H9 (cell line): ENCODE results near the gene MUCL3. TPM values are rescaled to one million over a fixed set of nuclear protein-coding genes. Genes with fewer than 3 reads are reported as not detected.
A peak's percentile ranks its signal among the peaks of the same experiment; 100 is the strongest.

Experiments used
- DNase-seq: peaks from one replicate; pipeline ENCODE4 v3.0.0-alpha.2; 2017
- H2AFZ ChIP-seq: one replicate; pipeline ENCODE4 v1.6.1; 2013; ENCODE audit warnings: mild to moderate bottlenecking, low read length, control low read depth, moderate library complexity
- H2AK5ac ChIP-seq: 2 replicates; pipeline ENCODE4 v1.6.1; 2013; ENCODE audit warnings: low read length, control low read depth, mixed read lengths; ENCODE audit not compliant: insufficient read length
- H2BK120ac ChIP-seq: one replicate; pipeline ENCODE4 v1.6.1; 2013; ENCODE audit warnings: low read depth, mild to moderate bottlenecking, low read length, control low read depth, inconsistent platforms; ENCODE audit not compliant: poor library complexity, severe bottlenecking
- H2BK12ac ChIP-seq: 2 replicates; pipeline ENCODE4 v1.6.1; 2013; ENCODE audit warnings: low read length, control low read depth, mixed read lengths, low read depth; ENCODE audit not compliant: insufficient read length
- H2BK15ac ChIP-seq: 2 replicates; pipeline ENCODE4 v1.6.1; 2013; ENCODE audit warnings: low read depth, low read length, control low read depth
- H2BK20ac ChIP-seq: one replicate; pipeline ENCODE4 v1.6.1; 2013; ENCODE audit warnings: low read depth, mild to moderate bottlenecking, low read length, control low read depth, inconsistent platforms; ENCODE audit not compliant: poor library complexity, severe bottlenecking
- H2BK5ac ChIP-seq: 2 replicates; pipeline ENCODE4 v1.6.1; 2013; ENCODE audit warnings: low read length, control low read depth, mixed read lengths; ENCODE audit not compliant: insufficient read length
- H3K14ac ChIP-seq: 2 replicates; pipeline ENCODE4 v1.6.1; 2013; ENCODE audit warnings: low read length, control low read depth; ENCODE audit not compliant: insufficient read depth
- H3K18ac ChIP-seq: 2 replicates; pipeline ENCODE4 v1.6.1; 2013; ENCODE audit warnings: low read depth, mild to moderate bottlenecking, mixed read lengths, low read length, control low read depth; ENCODE audit not compliant: insufficient read length
- H3K23ac ChIP-seq: 2 replicates; pipeline ENCODE4 v1.6.1; 2013; ENCODE audit warnings: low read length, control low read depth, mixed read lengths, low read depth; ENCODE audit not compliant: insufficient read length
- H3K23me2 ChIP-seq: 2 replicates; pipeline ENCODE4 v1.6.1; 2013; ENCODE audit warnings: low read depth, mild to moderate bottlenecking, mixed read lengths, low read length, control low read depth; ENCODE audit not compliant: insufficient read length, poor library complexity, severe bottlenecking
- H3K27ac ChIP-seq: 2 replicates; pipeline ENCODE4 v1.5.1; 2013; ENCODE audit warnings: low read length, control low read depth, mixed read lengths, low read depth; ENCODE audit not compliant: insufficient read length
- H3K27me3 ChIP-seq: 2 replicates; pipeline ENCODE4 v1.6.1; 2013; ENCODE audit warnings: low read length, control low read depth, inconsistent platforms; ENCODE audit not compliant: insufficient read depth
- H3K4ac ChIP-seq: 2 replicates; pipeline ENCODE4 v1.6.1; 2013; ENCODE audit warnings: low read depth, mild to moderate bottlenecking, control low read depth, inconsistent platforms, low read length, moderate library complexity
- H3K4me1 ChIP-seq: 2 replicates; pipeline ENCODE4 v1.6.1; 2013; ENCODE audit warnings: low read length, control low read depth, inconsistent platforms; ENCODE audit not compliant: insufficient read depth
- H3K4me2 ChIP-seq: 2 replicates; pipeline ENCODE4 v1.6.1; 2013; ENCODE audit warnings: low read length, control low read depth, mixed read lengths; ENCODE audit not compliant: insufficient read length, insufficient read depth
- H3K56ac ChIP-seq: 2 replicates; pipeline ENCODE4 v1.6.1; 2013; ENCODE audit warnings: low read depth, mild to moderate bottlenecking, mixed read lengths, low read length, control low read depth; ENCODE audit not compliant: insufficient read length
- H3K79me1 ChIP-seq: 2 replicates; pipeline ENCODE4 v1.6.1; 2013; ENCODE audit warnings: low read depth, mild to moderate bottlenecking, moderate library complexity, low read length, control low read depth, inconsistent platforms; ENCODE audit not compliant: insufficient read depth, poor library complexity, severe bottlenecking
- H3K79me2 ChIP-seq: 2 replicates; pipeline ENCODE4 v1.6.1; 2013; ENCODE audit warnings: low read length, control low read depth, inconsistent platforms; ENCODE audit not compliant: insufficient read depth
- H3K9ac ChIP-seq: 2 replicates; pipeline ENCODE4 v1.6.1; 2013; ENCODE audit warnings: low read length, control low read depth, mixed read lengths; ENCODE audit not compliant: insufficient read length; ENCODE audit errors: extremely low read depth
- H3K9me3 ChIP-seq: one replicate; pipeline ENCODE4 v1.6.1; 2013; ENCODE audit warnings: low read depth, low read length, inconsistent platforms; ENCODE audit not compliant: control insufficient read depth
- H3T11ph ChIP-seq: one replicate; pipeline ENCODE4 v1.6.1; 2013; ENCODE audit warnings: mild to moderate bottlenecking, low read length, control low read depth, inconsistent platforms
- H4K20me1 ChIP-seq: one replicate; pipeline ENCODE4 v1.6.1; 2013; ENCODE audit not compliant: control insufficient read depth, insufficient read length, insufficient read depth
- H4K5ac ChIP-seq: 2 replicates; pipeline ENCODE4 v1.6.1; 2013; ENCODE audit warnings: low read depth, mild to moderate bottlenecking, mixed read lengths, low read length, control low read depth; ENCODE audit not compliant: insufficient read length
- H4K8ac ChIP-seq: replicated peaks from 2 replicates; pipeline ENCODE4 v1.6.1; 2013; ENCODE audit warnings: low read length, control low read depth, mixed read lengths, low read depth; ENCODE audit not compliant: insufficient read length
- H4K91ac ChIP-seq: 2 replicates; pipeline ENCODE4 v1.6.1; 2013; ENCODE audit warnings: low read depth, mild to moderate bottlenecking, moderate library complexity, mixed read lengths, low read length, control low read depth; ENCODE audit not compliant: insufficient read length
- H3K27ac Mint-ChIP-seq, 3 experiments: 2 replicates in 2 of 3; 3 replicates in 1 of 3; pipeline ENCODE4 v1.8.0; 2020 to 2021; ENCODE audit warnings: mixed read lengths in 3 of 3, mild to moderate bottlenecking in 1 of 3, moderate library complexity in 1 of 3
- H3K27me3 Mint-ChIP-seq: 2 replicates; pipeline ENCODE4 v1.8.0; 2021; ENCODE audit warnings: low read depth, mild to moderate bottlenecking, moderate library complexity, mixed read lengths
- H3K36me3 Mint-ChIP-seq, 3 experiments: 2 replicates in 2 of 3; 3 replicates in 1 of 3; pipeline ENCODE4 v1.8.0; 2020 to 2021; ENCODE audit warnings: low read depth in 3 of 3, mixed read lengths in 3 of 3; ENCODE audit not compliant: insufficient read depth in 1 of 3
- H3K4me1 Mint-ChIP-seq, 2 experiments: 2 replicates each; pipeline ENCODE4 v1.8.0; 2020; ENCODE audit warnings: mixed read lengths in 2 of 2
- H3K4me3 Mint-ChIP-seq, 2 experiments: 2 replicates in 1 of 2; 3 replicates in 1 of 2; pipeline ENCODE4 v1.8.0; 2020 to 2021; ENCODE audit warnings: mild to moderate bottlenecking in 2 of 2, mixed read lengths in 2 of 2, moderate library complexity in 1 of 2
- H3K9me3 Mint-ChIP-seq, 2 experiments: 2 replicates in 1 of 2; 3 replicates in 1 of 2; pipeline ENCODE4 v1.8.0; 2020; ENCODE audit warnings: mild to moderate bottlenecking in 2 of 2, mixed read lengths in 2 of 2, moderate library complexity in 1 of 2
- WGBS: extraction: QIAGEN DNeasy Blood & Tissue Kit; methylation state at CpG from one replicate; pipeline ENCODE4 v1.1.7; 2013; ENCODE audit warnings: missing lambda C conversion rate, low lambda C conversion rate, mixed read lengths; ENCODE audit not compliant: insufficient read length; ENCODE audit errors: extremely low coverage; 5-methylcytosine and 5-hydroxymethylcytosine counted together
- total RNA-seq: library from RNA; stranded (reverse); gene quantifications from 2 replicates; pipeline ENCODE4 v1.2.1, GENCODE V29; 2021
- TF ChIP-seq, protein P1 (sequence below): fragments of 200-600 bp; sonication (generic); conservative IDR thresholded peaks from 3 replicates; pipeline ENCODE4 v1.8.0; 2021; ENCODE audit warnings: antibody characterized with exemption, mild to moderate bottlenecking

MUCL3 gene
- total RNA-seq, 1 experiment from 2014 or later = 0.15 TPM

DNA sequence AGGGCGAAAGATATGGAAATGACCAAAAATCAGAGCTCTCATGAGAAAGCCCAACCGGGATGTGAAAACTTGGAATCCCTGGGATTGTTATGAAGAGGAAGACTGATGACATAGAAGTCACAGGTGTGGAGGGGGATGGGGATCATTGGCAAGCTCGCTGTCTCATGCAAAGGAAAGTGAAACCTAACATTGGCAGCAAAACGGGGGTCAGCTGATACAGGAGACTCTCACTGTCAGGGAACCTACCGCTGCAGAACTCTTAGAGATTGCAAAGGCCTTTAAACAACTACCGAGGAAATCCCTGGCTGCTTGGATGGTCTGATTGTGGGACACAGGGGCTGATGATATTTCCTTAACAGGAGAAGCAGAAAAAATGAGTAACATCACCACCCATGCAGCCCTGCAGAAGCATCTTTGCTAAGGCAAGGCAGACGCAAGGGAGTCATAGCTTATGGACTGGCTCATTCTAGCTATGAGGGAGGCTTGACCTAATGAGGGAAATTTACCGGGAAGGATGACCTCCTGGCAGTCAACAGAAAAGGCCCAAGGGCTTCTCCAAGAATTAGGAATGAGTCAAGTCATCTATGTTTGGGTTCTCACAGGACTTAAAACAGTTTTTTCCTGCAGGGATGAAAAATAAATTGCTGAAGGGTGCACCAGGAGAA, 49.8 kb downstream of the MUCL3 start:
- no peak overlapping the region for H2BK120ac ChIP-seq
- no peaks in the 10 kb centered on the region for H3K23me2 ChIP-seq
- peak overlapping the region in 1 of 3 experiments; percentile 0; a peak in 1 of 7 replicates for H3K27ac Mint-ChIP-seq
- no peak overlapping the region for H4K91ac ChIP-seq
- H4K8ac ChIP-seq = no peak overlapping the region
- H3K27me3 Mint-ChIP-seq = peaks cover 5% of the 10 kb centered on the region; the same call in 1 of the 2 replicates
- DNase-seq = peak; percentile 31
- no peaks in the 10 kb centered on the region for H3K79me2 ChIP-seq
- TF ChIP-seq, protein P1, sequence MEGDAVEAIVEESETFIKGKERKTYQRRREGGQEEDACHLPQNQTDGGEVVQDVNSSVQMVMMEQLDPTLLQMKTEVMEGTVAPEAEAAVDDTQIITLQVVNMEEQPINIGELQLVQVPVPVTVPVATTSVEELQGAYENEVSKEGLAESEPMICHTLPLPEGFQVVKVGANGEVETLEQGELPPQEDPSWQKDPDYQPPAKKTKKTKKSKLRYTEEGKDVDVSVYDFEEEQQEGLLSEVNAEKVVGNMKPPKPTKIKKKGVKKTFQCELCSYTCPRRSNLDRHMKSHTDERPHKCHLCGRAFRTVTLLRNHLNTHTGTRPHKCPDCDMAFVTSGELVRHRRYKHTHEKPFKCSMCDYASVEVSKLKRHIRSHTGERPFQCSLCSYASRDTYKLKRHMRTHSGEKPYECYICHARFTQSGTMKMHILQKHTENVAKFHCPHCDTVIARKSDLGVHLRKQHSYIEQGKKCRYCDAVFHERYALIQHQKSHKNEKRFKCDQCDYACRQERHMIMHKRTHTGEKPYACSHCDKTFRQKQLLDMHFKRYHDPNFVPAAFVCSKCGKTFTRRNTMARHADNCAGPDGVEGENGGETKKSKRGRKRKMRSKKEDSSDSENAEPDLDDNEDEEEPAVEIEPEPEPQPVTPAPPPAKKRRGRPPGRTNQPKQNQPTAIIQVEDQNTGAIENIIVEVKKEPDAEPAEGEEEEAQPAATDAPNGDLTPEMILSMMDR = no peak
- H3K18ac ChIP-seq = no peak overlapping the region
- H3K56ac ChIP-seq = no peak overlapping the region
- H2AK5ac ChIP-seq = no peak overlapping the region
- H3K9me3 ChIP-seq = no peaks in the 10 kb centered on the region
- no peak overlapping the region for H3K4ac ChIP-seq
- no peaks in the 10 kb centered on the region for H3K79me1 ChIP-seq
- no peak overlapping the region for H2BK12ac ChIP-seq
- H2BK15ac ChIP-seq = no peak overlapping the region
- no peak overlapping the region for H3K9ac ChIP-seq
- WGBS = no CpG with 5 or more reads among the region's 8 CpGs
- H3T11ph ChIP-seq = no peak overlapping the region
- H4K5ac ChIP-seq = no peak overlapping the region
- no peak overlapping the region for H3K23ac ChIP-seq
- H3K9me3 Mint-ChIP-seq = peaks cover 10% of the 10 kb centered on the region in 2 experiments; a peak in 4 of 5 replicates
- H3K36me3 Mint-ChIP-seq = peaks cover 2 to 7% (median 7%) of the 10 kb centered on the region in 3 experiments
- H2AFZ ChIP-seq = no peak overlapping the region
- H2BK5ac ChIP-seq = no peak overlapping the region
- no peaks in the 10 kb centered on the region; the same call in 1 of the 2 replicates for H3K4me1 ChIP-seq
- no peak overlapping the region for H3K14ac ChIP-seq
- peaks cover 11 to 12% of the 10 kb centered on the region in 2 experiments for H3K4me1 Mint-ChIP-seq
- no peaks in the 10 kb centered on the region for H3K27me3 ChIP-seq
- H2BK20ac ChIP-seq = no peak overlapping the region
- no peak overlapping the region for H3K4me2 ChIP-seq
- no peaks in the 10 kb centered on the region for H4K20me1 ChIP-seq
- H3K27ac ChIP-seq = no peak overlapping the region
- no peak overlapping the region for H3K4me3 Mint-ChIP-seq
